Measurements from ENCODE around the gene KLF2. TPM values are rescaled to one million over a fixed set of nuclear protein-coding genes. Genes with fewer than 3 reads are reported as not detected.

KLF2 gene
- total RNA-seq, 1 donor from 2014 or later, result 4.4 TPM

DNA sequence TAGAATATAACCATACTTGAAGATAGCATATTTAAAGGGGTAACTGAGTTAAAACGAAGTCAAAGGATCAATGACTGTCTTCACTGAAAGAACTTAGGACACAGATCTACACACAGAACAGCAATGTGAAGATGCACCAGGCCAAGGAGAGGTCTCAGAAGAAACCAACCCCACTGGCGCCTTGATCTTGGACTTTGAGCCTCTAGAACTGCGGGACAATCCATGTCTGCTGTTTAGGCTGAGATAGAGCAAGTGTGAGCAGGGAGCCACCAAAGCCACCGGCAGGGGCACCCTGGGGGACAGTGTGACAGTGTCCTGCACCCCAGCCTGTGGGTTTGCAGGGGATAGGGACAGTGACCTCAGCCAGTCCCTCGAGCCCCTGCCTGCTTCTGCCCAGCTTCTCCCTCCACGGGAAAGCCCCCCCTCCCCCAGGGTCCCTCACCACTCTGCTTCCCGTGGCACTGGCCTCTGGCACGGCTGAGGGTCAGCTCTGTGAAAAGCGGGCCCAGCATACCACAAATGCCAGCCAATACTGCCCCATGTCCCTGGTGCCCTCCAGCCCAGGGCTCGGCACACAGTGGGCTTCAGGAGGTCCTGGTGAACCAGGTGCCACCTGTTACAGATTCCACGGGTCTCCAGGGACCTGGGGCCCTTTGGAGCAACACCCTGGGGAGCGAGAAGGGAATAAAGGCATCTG is 40.8 kb downstream of the KLF2 start:
- no peak for DNase-seq

DNA sequence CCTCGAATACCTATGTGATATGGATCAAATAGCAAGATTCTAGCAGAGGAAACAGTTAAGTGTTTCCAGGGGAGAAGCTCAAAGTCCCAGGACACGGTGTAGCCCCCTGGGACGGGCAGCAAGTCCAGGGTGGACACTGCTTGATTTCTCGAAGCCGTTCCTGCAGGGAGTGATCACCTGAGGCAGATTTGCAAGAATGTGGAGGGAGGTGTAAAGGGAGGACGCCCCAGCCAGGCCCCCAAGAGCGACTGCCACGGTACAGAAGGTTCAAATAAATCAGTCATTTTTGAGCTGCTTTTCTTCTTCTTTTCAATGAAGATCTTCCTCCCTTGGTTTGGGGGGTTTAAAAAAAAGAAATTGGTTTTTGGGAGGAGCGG is 41.4 kb downstream of the KLF2 start:
- DNase-seq, result no peak

DNA sequence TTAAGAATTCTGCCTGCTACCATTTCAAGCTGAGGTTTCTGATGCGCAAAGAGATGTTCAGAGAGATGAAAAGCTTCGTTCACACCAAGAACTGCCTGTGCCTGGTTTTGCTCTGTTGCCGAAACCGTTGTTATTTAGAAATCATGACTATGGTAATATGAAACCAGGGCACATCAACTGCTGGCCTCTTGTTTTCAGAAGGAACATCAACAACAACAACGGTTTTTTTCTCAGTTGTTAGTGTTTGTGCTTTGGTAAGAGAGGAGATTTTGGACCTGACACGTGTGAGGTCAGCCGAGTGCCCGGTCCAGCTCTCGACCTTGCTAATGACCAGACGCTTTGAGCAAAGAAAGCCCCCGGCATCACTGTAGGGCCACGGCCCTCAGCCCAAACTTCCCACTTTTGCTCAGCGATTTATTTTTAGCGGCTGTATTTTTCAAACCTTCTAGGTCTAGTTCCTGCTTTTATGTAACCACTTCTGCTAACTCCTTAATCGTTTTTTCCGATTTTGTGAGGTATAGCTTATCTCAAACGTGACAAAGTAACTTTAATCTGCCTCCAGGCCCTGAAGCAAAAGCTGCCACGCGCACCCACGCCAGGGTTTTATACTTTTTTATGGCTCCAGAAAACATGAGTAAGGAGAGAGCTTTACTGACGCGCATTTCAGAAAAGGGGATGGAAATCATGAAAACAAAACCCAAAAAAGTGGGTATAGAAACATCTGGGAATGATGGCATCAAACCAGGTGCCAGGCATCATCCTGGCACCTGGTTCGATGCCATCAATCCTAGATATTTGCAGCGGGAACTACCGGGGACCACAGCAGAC is 42.0 kb downstream of the KLF2 start:
- DNase-seq, result no peak

DNA sequence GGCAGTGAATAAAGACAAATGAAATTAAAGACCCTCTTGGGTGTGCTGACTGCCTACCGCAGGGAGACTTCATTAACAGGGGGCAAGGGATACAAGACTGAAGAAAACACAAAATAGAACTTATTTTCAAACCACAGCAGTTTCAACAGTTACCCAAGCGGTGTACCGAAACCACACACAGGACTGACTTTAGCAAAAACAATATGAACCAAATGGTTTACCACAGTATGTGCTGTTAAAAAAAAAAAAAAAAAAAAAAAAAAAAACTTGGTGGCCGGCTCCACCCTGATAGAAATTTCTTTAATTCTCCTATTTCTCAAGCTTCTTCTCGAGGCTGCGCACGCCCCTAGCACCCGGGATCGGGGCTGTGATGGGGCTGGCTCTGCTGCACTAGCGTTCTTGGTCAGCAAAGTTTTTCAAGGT is 42.6 kb downstream of the KLF2 start:
- no peak for DNase-seq

- no peak for DNase-seq
Observed at GRCh38 chr19:16368385-16369305, 44.0 kb downstream of the KLF2 start.

- DNase-seq, result no peak
Observed at GRCh38 chr19:16369306-16369663, 44.7 kb downstream of the KLF2 start.

GRCh38 chr19:16369664-16370576 is 45.3 kb downstream of the KLF2 start:
- DNase-seq, result no peak

GRCh38 chr19:16370641-16371391 is 46.2 kb downstream of the KLF2 start:
- no peak for DNase-seq

GRCh38 chr19:16371540-16371986 is 46.9 kb downstream of the KLF2 start:
- DNase-seq, result no peak

GRCh38 chr19:16372065-16372915 is 47.7 kb downstream of the KLF2 start:
- DNase-seq, result no peak

GRCh38 chr19:16373079-16373478 is 48.5 kb downstream of the KLF2 start:
- no peak for DNase-seq

DNA sequence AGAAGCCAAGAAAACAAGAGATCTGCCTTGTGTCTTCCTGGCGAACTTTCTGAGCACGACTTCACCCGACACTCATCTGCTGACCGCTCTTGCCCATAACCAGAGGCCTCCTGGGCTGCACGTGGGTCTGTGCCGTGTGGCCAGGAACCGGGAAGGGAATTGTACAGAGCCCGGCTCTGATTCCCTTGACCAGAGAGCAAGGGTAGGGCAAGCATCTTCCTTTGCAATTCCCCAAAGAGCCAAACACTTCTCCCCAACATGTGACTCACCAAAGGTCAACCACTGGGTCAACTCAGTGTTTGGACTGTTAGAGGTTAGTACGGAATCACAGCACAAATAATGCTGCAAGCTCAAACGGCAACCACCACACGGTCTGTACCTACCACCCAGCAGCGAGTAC is 48.9 kb downstream of the KLF2 start:
- peak; percentile 32 for DNase-seq

DNA sequence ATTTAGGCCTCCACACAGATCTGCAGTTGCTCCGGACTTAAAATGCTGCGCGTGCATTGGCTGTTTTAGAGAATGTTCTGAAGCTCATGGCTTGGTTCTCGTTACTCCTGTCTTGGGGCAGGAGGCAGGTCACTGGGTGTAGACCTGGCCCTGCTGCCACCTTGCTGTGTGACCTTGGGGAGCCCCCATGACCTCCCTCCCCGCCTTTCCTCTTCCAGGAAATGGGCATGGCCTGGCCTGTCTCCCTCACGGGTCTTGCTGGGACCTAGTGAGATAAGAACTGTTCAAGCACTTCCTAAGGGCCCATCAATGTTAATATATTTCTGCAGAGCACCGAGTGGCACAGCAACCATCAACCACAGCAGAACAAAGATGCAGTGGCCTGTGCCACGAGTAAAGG is 49.4 kb downstream of the KLF2 start:
- no peak for DNase-seq

DNA sequence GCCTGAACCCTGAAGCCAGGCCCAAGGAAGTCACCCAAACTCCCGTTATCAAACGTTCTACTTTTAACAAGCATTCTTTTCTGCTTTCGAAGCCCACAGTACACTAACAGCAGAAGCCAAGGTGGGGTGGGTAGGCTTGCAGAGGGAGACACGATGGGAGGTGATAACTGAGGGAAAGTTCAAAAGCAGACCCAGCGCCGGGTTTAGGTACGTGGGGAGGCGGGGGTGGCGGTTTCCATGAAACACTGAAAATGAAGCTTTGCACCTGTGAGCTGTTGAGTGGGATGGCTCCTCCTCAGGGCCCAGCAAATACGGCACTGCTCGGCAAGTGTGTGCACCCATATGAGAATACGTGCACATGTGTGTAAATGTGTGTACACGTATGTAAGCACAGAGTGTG is 49.8 kb downstream of the KLF2 start:
- no peak for DNase-seq

- DNase-seq, result no peak
Observed at GRCh38 chr19:16375157-16375935, 50.7 kb downstream of the KLF2 start.

GRCh38 chr19:16375936-16376185 is 51.2 kb downstream of the KLF2 start:
- DNase-seq, result no peak

GRCh38 chr19:16376241-16376640 is 51.6 kb downstream of the KLF2 start:
- no peak for DNase-seq

GRCh38 chr19:16376649-16377048 is 52.0 kb downstream of the KLF2 start:
- peak; percentile 42 for DNase-seq

- no peak for DNase-seq
Observed at GRCh38 chr19:16377521-16377920, 52.9 kb downstream of the KLF2 start.

All from dermis blood vessel endothelial cell (primary cell).